Panc1 (cell line): ENCODE data around the gene MCF2L2. TPM values are rescaled to one million over a fixed set of nuclear protein-coding genes. Genes with fewer than 3 reads are reported as not detected.

Source experiments
- ATAC-seq: fragments of 200-7000 bp; cut with Tn5 transposase; 2 replicates; pipeline ENCODE4 v1.9.1; 2020; ENCODE audit warnings: mild to moderate bottlenecking, moderate library complexity
- BruUV-seq: library from RNA; stranded (reverse); fragments of 400-500 nt; replicated peaks from 2 replicates; lab custom pipeline; 2021; lab: Mats Ljungman, UMichigan
- CTCF ChIA-PET: fragments of 300-600 bp; sonication (Branson Sonifier 250); formaldehyde crosslinking; loops from one replicate; lab custom pipeline; 2022; ENCODE audit warnings: antibody characterized with exemption; lab: Charles Lee
- POLR2A ChIA-PET: fragments of 300-600 bp; sonication (Branson Sonifier 250); formaldehyde crosslinking; loops from one replicate; lab custom pipeline; 2022; ENCODE audit warnings: antibody characterized with exemption; lab: Charles Lee
- DNase-seq: peaks from one replicate; pipeline ENCODE4 v3.0.0-alpha.2; 2010; ENCODE audit warnings: low read depth, low spot score
- H3K27ac ChIP-seq: 2 replicates; pipeline ENCODE4 v1.5.1; 2011; ENCODE audit warnings: mild to moderate bottlenecking, low read length, inconsistent platforms
- H3K27me3 ChIP-seq: fragments of 200-500 bp; sonication (Bioruptor generic); 2 replicates; pipeline ENCODE4 v1.6.0; 2014; ENCODE audit warnings: low read length, inconsistent platforms; ENCODE audit not compliant: control insufficient read depth, insufficient read depth
- H3K36me3 ChIP-seq: fragments of 200-500 bp; sonication (Bioruptor generic); 2 replicates; pipeline ENCODE4 v1.5.1; 2014; ENCODE audit warnings: inconsistent platforms, mild to moderate bottlenecking, low read length, moderate library complexity; ENCODE audit not compliant: control insufficient read depth, insufficient read depth
- H3K4me1 ChIP-seq: 2 replicates; pipeline ENCODE4 v1.5.1; 2011; ENCODE audit warnings: inconsistent platforms, mild to moderate bottlenecking, low read length, moderate library complexity; ENCODE audit not compliant: control insufficient read depth, insufficient read depth
- H3K4me3 ChIP-seq, 2 experiments: 2 replicates each; pipeline ENCODE4 v1.5.1; 2011 to 2012; ENCODE audit warnings: low read depth in 2 of 2, low read length in 2 of 2, mild to moderate bottlenecking in 2 of 2, inconsistent platforms in 1 of 2, moderate library complexity in 1 of 2
- H3K9me3 ChIP-seq: fragments of 200-500 bp; sonication (Bioruptor generic); 2 replicates; pipeline ENCODE4 v1.5.1; 2014; ENCODE audit warnings: low read depth, mild to moderate bottlenecking, inconsistent platforms, low read length, moderate library complexity; ENCODE audit not compliant: control insufficient read depth, insufficient read depth
- CTCF ChIP-seq: fragments of 450-650 bp; IDR thresholded peaks from 2 replicates; pipeline ENCODE4 v1.5.1; 2017; ENCODE audit warnings: mild to moderate bottlenecking
- POLR2AphosphoS5 ChIP-seq: IDR thresholded peaks from 2 replicates; pipeline ENCODE4 v1.6.1; 2012; ENCODE audit warnings: mild to moderate bottlenecking, low read depth, low read length, moderate library complexity
- REST ChIP-seq, 2 experiments: IDR thresholded peaks; 2 replicates each; pipeline ENCODE4 v1.6.1; 2011 to 2012; ENCODE audit warnings: low read depth in 2 of 2, control low read depth in 1 of 2, low read length in 1 of 2, mild to moderate bottlenecking in 1 of 2, moderate library complexity in 1 of 2; ENCODE audit not compliant: insufficient read depth in 1 of 2
- SIN3A ChIP-seq: IDR thresholded peaks from 2 replicates; pipeline ENCODE4 v1.6.1; 2012; ENCODE audit warnings: low read depth, mild to moderate bottlenecking, low read length, moderate library complexity, borderline replicate concordance; ENCODE audit not compliant: insufficient read depth
- TCF7L2 ChIP-seq: IDR thresholded peaks from 2 replicates; pipeline ENCODE4 v1.6.1; 2011; ENCODE audit warnings: mild to moderate bottlenecking, low read depth, low read length, inconsistent platforms
- in situ Hi-C: cut with HindIII; loops from 2 replicates; pipeline ENCODE4 v1.10.0; 2016; ENCODE audit warnings: low sequenced_read_pairs, low pct_unique_long_range_greater_than_20kb
- intact Hi-C: fragments of 100-400 bp; cut with micrococcal nuclease; formaldehyde crosslinking; loops from one replicate; pipeline ENCODE4 v1.10.0; 2022; ENCODE audit not compliant: unreplicated experiment
- total RNA-seq: library from RNA; stranded (reverse); gene quantifications from one replicate; pipeline ENCODE4 v1.2.1, GENCODE V29; 2021; ENCODE audit not compliant: unreplicated experiment

MCF2L2 gene
- total RNA-seq, 1 experiment from 2014 or later: 1.0 TPM

DNA sequence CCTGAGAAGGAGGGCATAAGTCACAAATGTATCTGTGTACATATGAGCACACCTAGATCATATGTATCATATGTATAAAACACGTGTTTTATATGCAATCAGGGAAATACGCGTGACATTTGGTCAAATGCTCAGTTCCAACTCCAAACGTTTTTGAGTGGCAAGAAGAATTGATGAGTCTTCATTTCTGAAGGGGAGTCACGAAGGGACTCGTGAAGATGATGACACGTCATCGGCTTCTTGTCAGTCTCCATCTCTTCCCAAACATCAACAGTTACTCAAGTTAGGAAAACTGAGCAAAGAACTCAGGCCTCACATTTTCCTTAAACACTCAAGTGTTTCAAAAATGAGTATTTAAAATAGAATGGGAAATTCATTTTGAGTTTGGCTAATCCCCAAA is 95.9 kb downstream of the MCF2L2 start:
- ATAC-seq: no peak

GRCh38 chr3:183331498-183331897 is 96.9 kb downstream of the MCF2L2 start:
- Histone ChIP-seq H3K36me3 (no peaks in the 10 kb centered on the region), H3K27ac (no peak overlapping the region), H3K27me3 (no peaks in the 10 kb centered on the region), H3K9me3 (no peaks in the 10 kb centered on the region), H3K4me1 (no peaks in the 10 kb centered on the region), H3K4me3 (no peak overlapping the region)
- in situ Hi-C loops (no loop called here), intact Hi-C loops (no loop called here)
- POLR2A ChIA-PET: no interaction called here
- DNase-seq (no peak), ATAC-seq (no peak)
- TF ChIP-seq TCF7L2: no peak
- TF ChIP-seq POLR2AphosphoS5: no peak
- no peak for TF ChIP-seq SIN3A
- TF ChIP-seq REST (IDR thresholded peaks at IDR 0.05; ENCODE audit: insufficient read depth in 1 of 2, low read depth in 2 of 2, low read length in 1 of 2): no peak
- no peak for TF ChIP-seq CTCF
- CTCF ChIA-PET: no interaction called here
- BruUV-seq: no TSS peak

More for the DNA sequence above, 95.9 kb downstream of the MCF2L2 start:
- no peaks in the 10 kb centered on the region for H3K4me1 ChIP-seq
- CTCF ChIA-PET: no interaction called here
- no peaks in the 10 kb centered on the region for H3K9me3 ChIP-seq
- no peaks in the 10 kb centered on the region for H3K36me3 ChIP-seq
- POLR2A ChIA-PET: no interaction called here
- H3K27me3 ChIP-seq: no peaks in the 10 kb centered on the region
- DNase-seq: no peak
- in situ Hi-C loops (no loop called here), intact Hi-C loops (no loop called here)
- H3K4me3 ChIP-seq: no peak overlapping the region
- H3K27ac ChIP-seq: no peak overlapping the region
- TF ChIP-seq SIN3A (no peak), REST (IDR thresholded peaks at IDR 0.05; ENCODE audit: insufficient read depth in 1 of 2, low read depth in 2 of 2, low read length in 1 of 2) (no peak), CTCF (no peak)
- no TSS peak for BruUV-seq
